SU-DHL-6 (cell line): ENCODE results near the gene NSF.
"Not testable (repeated sequence)": the region's sequence is repeated elsewhere in the genome, so short reads cannot be mapped to it uniquely, and the experiment has no call there.

ENCODE experiments used
- H2AFZ ChIP-seq: fragments of 200-600 bp; sonication (generic); 2 replicates; pipeline ENCODE4 v1.6.1; 2014; ENCODE audit warnings: low read depth, mild to moderate bottlenecking, moderate library complexity, mixed read lengths, antibody characterized with exemption, low read length; ENCODE audit not compliant: severe bottlenecking
- H3F3A ChIP-seq: fragments of 200-600 bp; shearing (Covaris generic); 2 replicates; pipeline ENCODE4 v1.6.0; 2016; ENCODE audit warnings: antibody characterized with exemption, mild to moderate bottlenecking; ENCODE audit not compliant: insufficient read depth
- H3K27ac ChIP-seq: fragments of 200-600 bp; sonication (generic); 2 replicates; pipeline ENCODE4 v1.5.1; 2016; ENCODE audit warnings: low read depth, mild to moderate bottlenecking, low read length, moderate library complexity, mixed read lengths
- H3K27me3 ChIP-seq: fragments of 200-600 bp; sonication (generic), shearing (Covaris generic); 2 replicates; pipeline ENCODE4 v1.6.0; 2014; ENCODE audit warnings: mild to moderate bottlenecking, low read length
- H3K36me3 ChIP-seq: fragments of 200-600 bp; sonication (generic); 2 replicates; pipeline ENCODE4 v1.6.1; 2014; ENCODE audit warnings: mild to moderate bottlenecking, low read length, mixed read lengths
- H3K4me2 ChIP-seq: fragments of 300-600, 200-600 bp; shearing (Covaris generic), sonication (generic); 2 replicates; pipeline ENCODE4 v1.6.0; 2014; ENCODE audit warnings: low read length, low read depth, mild to moderate bottlenecking; ENCODE audit not compliant: poor library complexity, severe bottlenecking
- H3K4me3 ChIP-seq: fragments of 200-600 bp; sonication (generic); 2 replicates; pipeline ENCODE4 v1.5.1; 2014; ENCODE audit warnings: antibody characterized with exemption, low read length, mild to moderate bottlenecking, mixed read lengths; ENCODE audit not compliant: insufficient read depth, poor library complexity, severe bottlenecking
- H3K79me2 ChIP-seq: fragments of 200-600 bp; sonication (generic); 2 replicates; pipeline ENCODE4 v1.6.1; 2014; ENCODE audit warnings: mild to moderate bottlenecking, low read length, moderate library complexity; ENCODE audit not compliant: insufficient read depth
- H3K9ac ChIP-seq: fragments of 200-600 bp; sonication (generic); 2 replicates; pipeline ENCODE4 v1.7.0; 2014; ENCODE audit warnings: mild to moderate bottlenecking, low read length
- H3K9me2 ChIP-seq: fragments of 200-600 bp; sonication (generic); replicated peaks from 2 replicates; pipeline ENCODE4 v1.6.1; 2014; ENCODE audit warnings: low read length; ENCODE audit not compliant: insufficient read depth
- H3K9me3 ChIP-seq: fragments of 200-600 bp; sonication (generic); 2 replicates; pipeline ENCODE4 v1.6.1; 2014; ENCODE audit warnings: low read length, mixed read lengths; ENCODE audit not compliant: insufficient read depth
- H4K20me1 ChIP-seq: fragments of 200-600 bp; sonication (generic); 2 replicates; pipeline ENCODE4 v1.6.1; 2014; ENCODE audit warnings: low read depth, mild to moderate bottlenecking, antibody characterized with exemption, low read length, moderate library complexity, mixed read lengths
- EZH2phosphoT487 ChIP-seq: fragments of 200-600 bp; sonication (generic), shearing (Covaris generic); conservative IDR thresholded peaks from 2 replicates; pipeline ENCODE4 v1.6.1; 2018; ENCODE audit warnings: mild to moderate bottlenecking, antibody characterized with exemption, low read length, moderate library complexity, mixed read lengths
- TF ChIP-seq, protein P1 (sequence below): fragments of 200-600 bp; sonication (generic); IDR thresholded peaks from one replicate; pipeline ENCODE4 v1.5.1; 2017; ENCODE audit warnings: antibody characterized with exemption, mild to moderate bottlenecking, low read length, moderate library complexity; ENCODE audit not compliant: insufficient read depth, poor library complexity, severe bottlenecking

NSF gene

DNA sequence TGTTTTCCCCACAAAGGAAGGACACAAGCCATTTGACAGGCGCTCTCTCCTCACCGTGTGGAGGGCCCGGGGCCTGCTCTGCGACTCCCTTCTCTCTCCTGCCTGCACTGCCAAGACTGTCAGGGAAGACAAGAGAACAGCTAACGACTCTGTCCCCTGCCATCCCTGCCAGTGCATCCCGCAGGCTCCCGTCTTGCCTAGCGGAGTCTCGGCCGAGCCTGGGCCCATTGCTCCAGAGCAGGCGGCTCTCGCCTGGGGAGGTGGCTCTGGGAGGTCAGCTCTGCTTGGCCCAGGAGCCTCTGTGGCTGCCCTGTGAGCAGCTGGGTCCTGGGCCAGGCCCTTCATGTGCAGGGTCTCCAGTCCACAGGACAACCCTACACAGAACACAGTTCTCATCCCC lies 175.0 kb downstream of the NSF start:
- Histone ChIP-seq H3K36me3 (no peaks in the 10 kb centered on the region), H3K9me3 (no peaks in the 10 kb centered on the region), H3K27me3 (no peaks in the 10 kb centered on the region), H3F3A (no peaks in the 10 kb centered on the region), H3K27ac (no peak overlapping the region), H2AFZ (no peak overlapping the region), H3K79me2 (no peaks in the 10 kb centered on the region), H3K9me2 (no peaks in the 10 kb centered on the region), H4K20me1 (no peaks in the 10 kb centered on the region), H3K4me2 (no peak overlapping the region), H3K9ac (no peak overlapping the region), H3K4me3 (no peak overlapping the region)
- TF ChIP-seq EZH2phosphoT487 = no peak
- TF ChIP-seq, protein P1, sequence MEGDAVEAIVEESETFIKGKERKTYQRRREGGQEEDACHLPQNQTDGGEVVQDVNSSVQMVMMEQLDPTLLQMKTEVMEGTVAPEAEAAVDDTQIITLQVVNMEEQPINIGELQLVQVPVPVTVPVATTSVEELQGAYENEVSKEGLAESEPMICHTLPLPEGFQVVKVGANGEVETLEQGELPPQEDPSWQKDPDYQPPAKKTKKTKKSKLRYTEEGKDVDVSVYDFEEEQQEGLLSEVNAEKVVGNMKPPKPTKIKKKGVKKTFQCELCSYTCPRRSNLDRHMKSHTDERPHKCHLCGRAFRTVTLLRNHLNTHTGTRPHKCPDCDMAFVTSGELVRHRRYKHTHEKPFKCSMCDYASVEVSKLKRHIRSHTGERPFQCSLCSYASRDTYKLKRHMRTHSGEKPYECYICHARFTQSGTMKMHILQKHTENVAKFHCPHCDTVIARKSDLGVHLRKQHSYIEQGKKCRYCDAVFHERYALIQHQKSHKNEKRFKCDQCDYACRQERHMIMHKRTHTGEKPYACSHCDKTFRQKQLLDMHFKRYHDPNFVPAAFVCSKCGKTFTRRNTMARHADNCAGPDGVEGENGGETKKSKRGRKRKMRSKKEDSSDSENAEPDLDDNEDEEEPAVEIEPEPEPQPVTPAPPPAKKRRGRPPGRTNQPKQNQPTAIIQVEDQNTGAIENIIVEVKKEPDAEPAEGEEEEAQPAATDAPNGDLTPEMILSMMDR = no peak

DNA sequence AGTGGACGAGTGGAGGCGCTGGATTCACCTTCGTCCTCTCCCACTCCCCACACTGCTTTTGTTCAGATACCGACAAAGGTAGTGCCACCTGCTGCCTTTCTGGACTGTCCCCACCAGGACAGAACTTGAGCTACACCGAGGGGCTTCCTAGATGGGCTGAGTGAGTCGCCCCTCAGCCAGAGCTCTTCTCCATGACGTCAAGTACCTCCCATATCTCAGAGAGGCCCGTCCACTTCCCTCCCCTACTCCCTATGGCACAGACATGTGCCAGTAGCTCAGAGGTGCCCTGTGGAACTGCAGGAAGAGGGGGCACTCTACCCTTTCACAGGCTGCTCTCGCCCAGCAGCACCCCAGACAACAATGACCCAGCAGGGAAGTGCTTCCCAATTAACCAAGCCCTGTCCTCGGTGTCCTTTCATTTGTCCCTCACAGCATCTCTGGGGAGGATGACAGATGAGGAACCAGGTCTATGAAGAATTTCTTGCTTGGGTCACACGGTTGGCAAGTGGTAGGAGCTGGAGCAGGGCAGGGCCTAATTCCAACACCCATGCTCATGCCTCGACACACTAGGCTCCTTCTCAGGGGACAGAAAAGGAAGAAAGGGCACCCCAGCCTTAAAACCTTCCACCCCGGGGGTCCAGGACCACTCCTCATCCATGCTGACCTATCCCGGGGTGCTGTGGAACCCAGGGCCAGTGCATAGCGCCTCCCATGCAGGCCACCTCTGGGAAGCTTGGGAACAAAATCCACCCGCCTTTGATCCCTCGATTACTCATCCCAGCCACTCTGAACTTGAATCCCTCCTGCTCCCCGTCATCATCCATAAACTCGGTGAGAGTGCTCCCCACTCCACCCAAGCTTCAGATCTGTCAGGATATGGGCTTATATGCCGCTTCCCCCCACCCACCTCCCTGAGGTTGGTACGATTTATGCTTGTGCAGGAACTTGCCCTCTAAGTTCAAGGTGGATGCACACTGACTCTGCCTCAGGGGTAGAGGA lies 176.3 kb downstream of the NSF start:
- Histone ChIP-seq H3K9me3 (no peaks in the 10 kb centered on the region), H3K79me2 (no peaks in the 10 kb centered on the region), H3K4me2 (no peak overlapping the region), H3K27ac (no peak overlapping the region), H3K4me3 (no peak overlapping the region), H4K20me1 (no peaks in the 10 kb centered on the region), H2AFZ (no peak overlapping the region), H3K27me3 (no peaks in the 10 kb centered on the region), H3K9me2 (no peaks in the 10 kb centered on the region), H3K9ac (no peak overlapping the region), H3F3A (no peaks in the 10 kb centered on the region), H3K36me3 (no peaks in the 10 kb centered on the region)
- TF ChIP-seq, protein P1 = no peak
- no peak for TF ChIP-seq EZH2phosphoT487

DNA sequence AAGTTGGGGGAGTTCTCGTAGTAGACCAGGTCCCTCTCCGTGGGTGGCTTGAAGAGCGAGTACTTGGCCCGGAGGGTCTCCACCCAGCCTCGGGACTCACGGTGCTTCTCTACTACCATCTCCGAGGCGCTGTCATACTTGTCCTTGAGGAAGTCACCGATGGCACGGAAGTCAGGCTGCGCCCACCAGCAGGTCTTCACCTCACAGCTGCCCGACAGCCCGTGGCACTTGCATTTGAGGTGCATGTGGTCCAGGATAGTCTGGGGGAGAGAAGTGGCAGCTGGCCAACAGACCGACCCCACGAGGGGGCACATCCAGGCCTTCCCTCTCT lies 178.0 kb downstream of the NSF start:
- TF ChIP-seq, protein P1 = no peak
- no peak for TF ChIP-seq EZH2phosphoT487
- Histone ChIP-seq H3K4me3 (no peak overlapping the region), H2AFZ (no peak overlapping the region), H3K4me2 (no peak overlapping the region), H3K9me3 (no peaks in the 10 kb centered on the region), H4K20me1 (no peaks in the 10 kb centered on the region), H3K9me2 (no peaks in the 10 kb centered on the region), H3K27me3 (no peaks in the 10 kb centered on the region), H3K36me3 (no peaks in the 10 kb centered on the region), H3F3A (no peaks in the 10 kb centered on the region), H3K9ac (no peak overlapping the region), H3K79me2 (no peaks in the 10 kb centered on the region), H3K27ac (no peak overlapping the region)

DNA sequence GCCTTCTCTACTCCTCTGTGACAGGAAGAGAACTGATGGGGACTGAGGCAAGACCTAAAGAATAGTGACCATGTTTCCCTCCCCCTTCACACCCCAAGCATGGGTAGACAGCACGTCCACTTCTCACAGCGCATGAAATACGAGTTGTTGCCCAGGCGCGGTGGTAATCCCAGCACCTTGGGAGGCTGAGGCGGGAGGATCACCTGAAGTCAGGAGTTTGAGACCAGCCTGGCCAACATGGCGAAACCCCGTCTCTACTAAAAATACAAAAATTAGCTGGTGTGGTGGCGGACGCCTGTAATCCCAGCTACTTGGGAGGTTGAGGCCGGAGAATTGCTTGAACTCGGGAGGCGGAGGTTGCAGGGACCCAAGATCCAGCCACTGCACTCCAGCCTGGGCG lies 178.4 kb downstream of the NSF start:
- H4K20me1 ChIP-seq, H3K79me2 ChIP-seq, H2AFZ ChIP-seq, H3K9ac ChIP-seq, H3K9me3 ChIP-seq, H3F3A ChIP-seq, H3K4me3 ChIP-seq, H3K9me2 ChIP-seq, H3K27ac ChIP-seq, H3K36me3 ChIP-seq, H3K4me2 ChIP-seq, H3K27me3 ChIP-seq: not testable (repeated sequence)
